Activated naive CD8-positive, alpha-beta T cell treated with anti-CD3 and anti-CD28 coated beads, Interleukin-2, amount 50 U/mL, for 16 hours (primary cell): ENCODE measurements around the gene CATSPER1.
A peak's percentile ranks its signal among the peaks of the same experiment; 100 is the strongest.

Experiments used
- DNase-seq: peaks from one replicate; pipeline ENCODE4 v3.0.0-alpha.2; 2020; ENCODE audit warnings: low read depth, low spot score

CATSPER1 gene

DNA sequence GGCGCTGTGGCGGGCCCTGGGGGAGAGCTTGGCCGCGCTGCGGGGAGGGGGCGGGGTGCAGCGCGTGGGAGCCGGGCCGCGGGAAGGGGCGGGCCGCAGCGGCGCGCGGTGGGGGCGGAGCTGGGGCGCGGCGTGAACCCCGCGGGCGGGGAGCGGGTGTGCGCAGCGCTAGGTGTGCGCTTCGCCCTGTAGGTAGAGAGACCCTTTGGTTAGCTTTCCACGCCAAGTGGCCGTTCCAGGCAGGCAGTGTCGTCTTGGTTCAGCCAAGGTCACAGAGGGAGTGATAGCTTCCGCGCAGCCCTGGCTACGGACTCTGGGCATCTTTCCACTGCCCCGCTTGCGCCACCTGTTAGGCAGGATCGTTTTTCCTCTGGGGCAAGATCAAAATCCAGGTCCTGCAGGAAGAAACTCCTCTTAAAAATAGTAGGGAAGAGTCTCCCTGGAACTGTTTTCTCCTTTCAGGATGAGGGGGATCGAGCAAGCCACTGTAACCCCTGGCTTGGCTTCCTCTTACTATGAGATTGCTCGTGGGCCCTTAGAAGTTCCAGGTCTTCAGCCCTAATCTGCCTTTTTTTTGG, 23.5 kb downstream of the CATSPER1 start:
- no peak for DNase-seq

DNA sequence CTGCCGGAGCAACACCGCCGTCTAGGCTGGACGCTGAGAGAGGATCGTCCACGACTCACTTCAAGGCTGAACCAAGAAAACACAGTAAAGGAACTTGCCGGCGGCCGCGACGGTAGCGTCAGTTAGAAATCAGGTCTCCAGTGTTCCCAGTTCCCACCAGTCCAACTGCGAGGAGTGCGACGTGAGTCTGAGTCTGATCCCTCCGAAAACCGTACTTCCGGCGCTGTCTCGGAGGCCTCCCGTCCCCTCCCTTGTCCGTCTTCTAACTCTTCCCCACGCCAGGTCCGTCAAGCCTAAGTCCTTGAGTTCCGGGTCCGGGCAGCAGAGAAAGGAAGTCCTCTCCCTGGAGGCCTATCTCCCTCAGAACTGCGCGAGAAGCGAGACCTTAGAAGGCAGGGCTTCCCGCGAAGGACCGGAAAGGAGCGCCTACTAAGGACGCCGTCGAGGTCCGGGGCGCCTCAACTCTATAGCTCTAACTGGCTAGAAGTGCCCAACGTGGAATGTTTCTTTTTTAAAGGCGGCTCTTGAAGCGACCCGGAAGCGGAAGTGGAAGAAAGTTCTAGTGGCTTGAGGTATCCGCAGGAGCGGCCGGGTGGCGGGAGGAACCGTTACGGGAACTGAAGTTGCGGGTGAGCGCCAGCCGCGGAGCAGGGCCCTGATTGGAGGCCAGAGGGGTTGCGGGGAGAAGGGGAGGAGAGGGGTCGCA, 24.2 kb downstream of the CATSPER1 start, which contains the start of the genes BANF1 and EIF1AD:
Gene BANF1 (plus strand): TSS at position 562 of the 706 bp plus-strand sequence. CDS start 748 bp downstream, outside the sequence.
Gene EIF1AD (minus strand): TSS at position 216 of the 706 bp plus-strand sequence. CDS start 1,768 bp downstream, outside the sequence.
- DNase-seq, result peak; percentile 85

DNA sequence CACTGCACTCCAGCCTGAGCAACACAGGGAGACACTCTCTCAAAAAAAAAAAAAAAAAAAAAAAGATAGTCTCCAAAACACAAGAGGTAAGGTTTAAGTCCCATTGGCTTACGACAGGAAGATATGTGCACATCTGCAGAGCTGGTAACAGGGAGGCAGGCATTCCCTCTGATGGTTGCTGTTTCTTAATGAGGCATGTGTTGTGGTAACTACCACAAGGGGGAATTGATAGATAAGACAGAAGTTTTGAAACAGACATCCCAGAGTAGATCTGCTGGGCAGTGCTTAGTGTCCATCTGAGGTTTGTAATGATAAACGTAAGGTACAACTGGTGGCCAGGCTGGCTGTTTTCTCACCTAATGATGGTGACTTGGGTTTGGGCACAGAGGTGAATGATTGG, 29.0 kb downstream of the CATSPER1 start:
- no peak for DNase-seq

DNA sequence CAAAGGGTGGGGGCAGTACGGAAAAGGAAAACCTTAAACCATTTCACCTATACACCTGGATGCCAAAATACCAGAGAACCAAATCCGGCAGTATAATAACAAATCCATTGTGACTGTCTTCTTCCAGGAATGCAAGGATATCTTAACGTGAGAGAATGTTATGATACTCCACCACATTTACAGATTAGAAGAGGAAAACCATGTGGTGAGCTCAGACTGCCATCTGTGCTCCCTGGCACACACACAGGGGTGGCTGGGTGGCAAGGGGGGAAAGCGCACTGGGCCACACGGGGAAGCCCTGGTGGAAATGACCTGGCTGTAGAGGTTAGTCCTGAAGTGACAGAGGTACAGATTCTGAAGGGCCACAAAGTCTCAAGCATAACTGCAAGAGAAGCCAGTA, 34.2 kb downstream of the CATSPER1 start:
- DNase-seq, result no peak

DNA sequence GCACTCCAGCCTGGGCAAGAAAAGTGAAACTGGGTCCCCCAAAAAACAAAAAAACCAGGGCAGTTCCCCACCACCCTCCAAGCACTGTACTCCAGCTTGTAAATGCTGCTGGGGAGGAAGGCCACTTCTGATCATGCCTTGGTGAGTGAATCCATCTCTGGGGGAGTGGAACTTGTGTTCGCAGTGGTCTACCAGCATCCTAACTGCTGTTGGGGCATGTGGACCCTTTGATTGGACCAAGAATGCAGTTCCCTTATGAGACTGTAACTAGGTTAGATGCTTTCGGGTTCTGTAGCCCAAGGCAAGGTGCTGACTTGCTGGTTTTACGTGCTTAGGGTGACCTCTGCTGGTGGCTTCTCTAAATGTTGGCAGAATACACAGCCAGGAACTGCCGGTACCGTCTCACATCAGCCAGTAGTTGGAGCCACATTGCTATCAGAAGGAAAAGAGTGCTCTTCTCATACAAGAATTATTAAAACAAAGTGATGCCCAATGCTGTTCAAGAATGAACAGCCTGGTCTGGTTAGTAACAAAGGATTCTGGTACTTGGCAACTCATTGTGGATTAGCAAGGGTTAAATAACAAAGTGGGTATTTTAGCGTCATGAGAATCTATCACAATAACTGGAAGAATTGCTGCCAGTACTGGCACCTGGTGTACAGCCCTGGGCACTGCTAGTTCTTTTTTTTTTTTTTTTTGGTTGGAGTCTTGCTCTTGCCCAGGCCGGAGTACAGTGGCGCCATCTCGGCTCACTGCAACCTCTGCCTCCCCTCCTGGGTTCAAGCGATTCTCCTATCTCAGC, 37.3 kb downstream of the CATSPER1 start:
- peak; percentile 87 for DNase-seq

DNA sequence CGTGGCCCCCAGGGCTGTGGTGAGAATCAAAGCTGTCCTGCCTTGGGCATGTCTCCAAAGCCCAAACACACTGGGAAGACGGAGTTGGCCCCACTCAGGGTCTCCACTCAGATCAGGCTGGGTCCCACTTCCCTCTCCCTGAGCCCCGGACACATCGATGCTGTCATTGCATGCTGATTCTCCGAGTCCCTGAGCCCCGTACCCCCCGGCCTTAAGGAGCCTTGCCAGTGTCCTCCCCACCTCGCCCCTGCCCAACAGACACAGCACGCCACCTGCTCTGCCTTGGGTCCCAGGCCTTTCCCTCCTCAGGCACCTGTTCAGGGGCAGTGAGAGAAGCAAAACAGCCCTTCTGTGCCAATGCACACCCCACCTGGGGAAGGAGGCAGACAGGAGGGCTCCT, 38.9 kb downstream of the CATSPER1 start:
- no peak for DNase-seq

DNA sequence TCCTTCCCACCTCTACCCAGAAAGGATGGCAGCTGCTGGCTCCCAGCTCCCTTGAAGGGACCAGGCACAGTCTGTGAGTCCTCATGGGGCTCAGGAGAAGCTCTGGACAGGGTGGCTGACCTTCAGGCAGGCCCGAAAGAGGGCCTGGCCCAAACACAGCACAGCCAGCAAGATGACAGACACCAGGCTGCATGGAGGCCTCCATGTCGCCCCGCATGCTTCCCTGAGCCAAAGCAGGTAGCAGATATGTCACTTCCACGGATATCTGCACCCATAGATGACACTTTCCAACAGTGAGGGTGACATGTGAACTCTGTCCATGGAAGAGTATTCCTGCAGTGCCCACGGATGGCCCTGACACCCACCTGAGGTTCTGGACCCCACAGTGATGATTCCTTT, 42.7 kb downstream of the CATSPER1 start:
- no peak for DNase-seq

DNA sequence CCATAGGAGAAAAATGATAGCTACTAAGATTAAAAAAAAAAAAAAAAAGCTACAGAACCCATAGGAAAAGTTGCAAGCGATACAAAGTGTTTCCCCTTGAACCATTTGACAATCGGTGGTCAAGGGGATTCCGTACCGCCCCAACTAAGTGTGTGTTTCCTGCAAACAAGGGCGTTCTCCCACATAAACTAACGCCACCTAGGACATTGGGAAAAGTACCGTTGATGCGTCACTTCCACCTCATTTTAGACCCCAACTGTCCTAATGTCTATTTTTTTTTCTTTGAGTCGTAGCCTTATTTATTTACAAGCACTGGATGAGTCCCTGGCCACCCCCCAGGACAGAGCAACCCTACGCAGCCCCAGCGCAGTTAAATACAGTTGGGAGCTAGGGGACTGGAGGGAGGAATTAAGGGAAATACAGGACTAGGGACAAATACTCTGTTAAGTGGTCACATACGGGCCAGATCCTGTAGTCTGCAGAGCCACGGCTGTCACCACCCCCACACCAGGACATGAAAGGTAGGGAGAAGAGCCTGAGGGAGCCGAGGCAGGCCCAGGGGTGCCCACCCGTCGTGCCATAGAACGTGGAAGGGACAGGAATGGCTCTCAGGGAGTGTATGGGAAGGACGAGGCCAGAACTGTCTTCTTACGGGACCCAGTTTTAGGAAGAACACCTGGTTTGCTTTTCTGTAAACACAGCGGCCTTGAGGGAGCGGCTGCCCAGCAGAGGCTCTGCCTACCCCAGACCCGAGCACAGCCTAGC, 43.3 kb downstream of the CATSPER1 start:
- no peak for DNase-seq

DNA sequence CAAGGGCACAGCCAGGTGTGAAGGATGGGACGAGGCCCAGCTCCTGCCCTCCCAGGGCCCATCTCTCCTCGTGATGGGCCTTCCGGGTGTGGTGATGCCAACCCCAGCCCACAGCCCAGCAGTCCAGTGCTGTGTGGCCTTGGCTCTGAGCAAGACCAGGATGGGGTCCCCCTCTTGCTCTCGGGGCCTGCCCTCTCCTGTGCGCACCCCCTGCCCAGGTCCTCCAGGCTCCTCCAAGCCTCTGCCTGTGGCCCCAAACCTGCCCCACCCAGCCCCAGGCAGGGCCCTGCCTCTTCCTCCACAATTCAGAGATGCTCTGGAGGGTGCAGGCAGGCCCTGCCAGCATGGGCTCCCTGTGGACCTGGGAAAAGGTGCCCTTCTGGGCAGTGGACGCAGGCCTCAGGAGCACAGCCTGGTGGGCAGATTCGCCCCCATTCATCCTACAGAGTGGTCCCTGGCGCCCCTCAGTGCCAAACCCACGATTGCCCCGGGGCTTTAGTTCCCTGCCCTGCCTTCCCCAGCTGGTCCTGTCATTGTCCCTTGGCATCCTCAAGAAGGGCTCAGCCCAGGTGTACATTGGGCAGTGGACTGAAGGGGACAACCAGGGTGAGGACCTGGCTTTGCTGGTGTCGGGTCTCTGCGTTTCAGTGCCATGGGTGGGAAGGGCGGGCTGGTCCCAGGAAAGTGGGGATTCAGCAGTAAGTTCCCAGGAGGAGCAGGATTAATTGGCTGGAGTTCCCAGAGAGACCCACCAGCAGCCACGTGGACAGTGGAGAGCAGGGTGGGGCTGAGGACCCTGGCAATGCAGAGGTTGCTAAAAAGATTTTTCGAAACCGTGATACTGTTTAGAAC, 44.1 kb downstream of the CATSPER1 start:
- DNase-seq, result no peak

DNA sequence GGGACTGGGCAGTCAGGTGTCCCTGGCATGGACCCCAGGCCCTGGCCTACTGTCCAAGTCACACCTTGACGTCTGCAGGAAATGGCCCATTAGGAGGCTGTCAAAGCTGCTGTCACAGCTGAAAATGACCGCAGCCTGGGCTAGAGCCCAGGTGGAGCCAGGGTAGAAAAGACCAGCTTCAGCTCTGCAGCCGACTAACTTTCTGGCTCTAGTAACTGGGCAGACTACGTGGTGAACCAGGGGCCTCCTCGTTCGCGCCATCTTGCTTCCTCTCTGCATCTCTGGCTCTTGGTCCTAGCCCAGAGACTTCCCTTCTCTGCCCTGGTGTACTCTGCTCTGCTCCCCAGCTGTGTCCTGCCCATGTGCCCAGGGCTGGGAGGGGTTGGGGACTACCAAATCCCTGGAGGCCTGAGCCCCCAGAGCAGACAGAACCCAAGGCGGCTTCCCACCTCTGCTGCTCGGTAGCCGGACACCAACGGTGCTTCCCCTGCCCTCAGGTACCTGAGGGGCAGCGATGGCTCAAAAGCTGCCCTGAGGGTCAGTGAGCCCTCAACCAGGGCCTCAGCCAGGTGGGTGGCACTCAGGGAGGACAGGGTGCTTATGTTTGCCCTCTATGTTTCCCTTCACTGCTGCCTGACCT, 45.1 kb downstream of the CATSPER1 start:
- no peak for DNase-seq

DNA sequence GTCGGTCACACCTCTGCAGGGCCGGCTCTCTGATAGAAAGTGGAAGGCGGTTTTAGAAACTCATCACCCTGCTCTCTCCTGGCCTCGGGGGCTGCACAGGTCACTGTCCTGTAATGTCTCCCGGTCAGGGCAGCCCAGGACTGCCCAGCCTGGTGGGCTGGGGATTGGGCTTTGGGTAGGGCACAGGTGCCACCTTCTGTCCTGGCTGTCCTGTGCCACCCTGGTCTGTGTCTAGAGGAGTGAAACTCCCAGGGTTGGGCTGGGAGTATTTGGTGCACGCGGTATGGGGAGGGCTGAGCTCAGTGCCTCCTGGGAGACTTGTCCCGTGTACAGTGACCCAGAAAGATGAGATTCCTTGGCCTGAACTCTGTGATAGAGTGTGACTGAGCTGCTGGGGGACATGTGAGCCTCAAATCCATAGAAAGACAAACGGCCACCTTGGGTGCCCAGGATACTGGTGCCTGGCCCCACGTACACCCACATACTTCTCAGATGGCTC, 47.0 kb downstream of the CATSPER1 start:
- DNase-seq, result no peak

DNA sequence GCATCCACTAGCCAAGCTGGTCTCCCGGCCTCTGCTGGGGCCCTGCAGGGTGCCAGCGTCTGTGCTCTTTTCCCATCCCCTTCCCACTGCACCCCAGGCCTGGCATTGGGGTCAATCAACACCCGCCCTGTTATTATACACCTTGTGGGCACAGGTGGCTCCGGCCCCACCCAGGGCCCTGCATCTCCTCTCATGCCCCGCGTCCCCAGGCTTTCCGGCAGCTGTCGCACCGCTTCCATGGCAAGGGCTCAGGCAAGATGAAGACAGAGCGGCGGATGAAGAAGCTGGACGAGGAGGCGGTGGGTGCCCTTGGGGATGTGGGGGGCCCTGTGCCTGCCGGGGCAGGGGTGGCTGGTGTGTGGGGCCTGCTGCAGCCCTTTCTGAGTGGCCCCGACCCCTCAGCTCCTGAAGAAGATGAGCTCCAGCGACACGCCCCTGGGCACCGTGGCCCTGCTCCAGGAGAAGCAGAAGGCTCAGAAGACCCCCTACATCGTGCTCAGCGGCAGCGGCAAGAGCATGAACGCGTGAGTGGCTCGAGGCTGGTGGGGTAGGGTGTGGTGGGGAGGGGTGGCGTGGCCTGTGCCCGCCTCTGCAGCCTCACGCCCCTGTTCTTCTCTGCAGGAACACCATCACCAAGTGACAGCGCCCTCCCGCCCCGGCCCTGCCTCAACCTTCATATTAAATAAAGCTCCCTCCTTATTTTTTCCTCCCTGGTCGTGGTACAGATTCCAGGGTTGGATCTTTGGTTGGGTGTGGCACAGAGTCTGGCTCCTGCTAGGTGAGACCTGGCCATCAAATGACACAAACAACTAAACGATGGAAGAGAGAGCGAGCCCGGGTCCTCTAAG, 47.7 kb downstream of the CATSPER1 start:
- no peak for DNase-seq

DNA sequence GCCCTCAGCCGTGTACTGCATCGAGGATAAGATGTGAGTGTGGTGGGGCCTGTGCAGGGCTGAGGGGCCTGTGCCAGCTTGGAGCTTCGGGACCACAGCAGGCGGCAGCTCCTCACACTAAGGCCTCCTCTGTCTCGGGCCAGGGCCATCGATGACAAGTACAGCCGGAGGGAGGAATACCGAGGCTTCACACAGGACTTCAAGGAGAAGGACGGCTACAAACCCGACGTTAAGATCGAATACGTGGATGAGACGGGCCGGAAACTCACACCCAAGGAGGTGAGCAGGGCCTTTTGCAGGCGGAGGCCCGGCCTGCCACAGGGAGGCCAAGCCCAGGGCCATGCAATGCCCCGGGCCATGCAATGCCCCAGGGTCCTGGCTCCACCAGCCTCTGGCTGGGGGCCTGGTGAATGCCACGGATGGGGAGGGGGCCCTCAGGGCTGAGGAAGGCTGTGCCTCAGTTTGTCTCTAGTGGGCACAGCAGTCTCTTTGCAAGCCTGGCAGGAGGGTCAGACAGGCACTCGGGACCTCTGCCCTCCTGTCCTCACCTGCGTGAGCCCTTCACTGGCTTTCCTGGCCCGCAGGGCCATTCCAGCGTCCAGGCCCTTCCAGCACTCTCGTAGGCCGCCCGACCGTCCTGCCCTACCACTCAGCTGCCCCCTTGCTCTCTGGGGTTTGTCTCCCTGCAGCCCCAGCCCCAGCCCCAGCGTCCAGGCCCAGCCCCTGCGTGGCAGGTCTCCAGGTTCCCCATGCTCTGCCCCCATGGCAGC, 48.5 kb downstream of the CATSPER1 start:
- no peak for DNase-seq

DNA sequence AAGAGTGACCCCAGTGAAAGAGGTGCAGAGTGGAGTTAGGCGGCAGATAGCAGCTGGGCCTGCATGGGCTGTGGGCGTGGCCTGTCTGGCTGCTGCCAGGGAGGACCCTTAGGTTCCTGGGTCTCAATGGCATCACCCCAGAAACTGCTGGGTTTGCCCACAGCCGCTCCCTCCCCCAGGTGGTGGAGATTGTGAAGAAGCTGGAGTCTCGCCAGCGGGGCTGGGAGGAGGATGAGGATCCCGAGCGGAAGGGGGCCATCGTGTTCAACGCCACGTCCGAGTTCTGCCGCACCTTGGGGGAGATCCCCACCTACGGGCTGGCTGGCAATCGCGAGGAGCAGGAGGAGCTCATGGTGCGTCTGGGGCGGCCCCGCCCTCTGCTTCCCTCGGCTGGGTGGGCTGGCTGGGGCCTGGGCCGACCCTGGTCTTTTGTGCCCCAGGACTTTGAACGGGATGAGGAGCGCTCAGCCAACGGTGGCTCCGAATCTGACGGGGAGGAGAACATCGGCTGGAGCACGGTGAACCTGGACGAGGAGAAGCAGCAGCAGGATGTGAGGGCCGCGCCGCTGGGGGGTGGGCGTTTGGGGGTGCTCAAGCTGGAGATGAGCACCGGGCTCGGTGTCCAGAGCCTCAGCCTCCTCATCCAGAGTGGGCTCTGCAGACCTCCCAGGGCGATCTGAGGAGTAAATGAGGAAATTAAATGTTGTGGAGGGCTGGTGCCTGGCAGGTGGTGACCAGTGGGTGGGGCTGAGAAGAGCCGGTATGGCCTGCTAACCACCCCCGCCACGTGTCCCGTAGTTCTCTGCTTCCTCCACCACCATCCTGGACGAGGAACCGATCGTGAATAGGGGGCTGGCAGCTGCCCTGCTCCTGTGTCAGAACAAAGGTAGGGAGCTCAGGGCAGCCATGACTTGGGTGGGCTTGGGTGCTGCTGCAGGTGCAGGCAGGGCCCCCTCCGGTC, 49.8 kb downstream of the CATSPER1 start:
- no peak for DNase-seq

DNA sequence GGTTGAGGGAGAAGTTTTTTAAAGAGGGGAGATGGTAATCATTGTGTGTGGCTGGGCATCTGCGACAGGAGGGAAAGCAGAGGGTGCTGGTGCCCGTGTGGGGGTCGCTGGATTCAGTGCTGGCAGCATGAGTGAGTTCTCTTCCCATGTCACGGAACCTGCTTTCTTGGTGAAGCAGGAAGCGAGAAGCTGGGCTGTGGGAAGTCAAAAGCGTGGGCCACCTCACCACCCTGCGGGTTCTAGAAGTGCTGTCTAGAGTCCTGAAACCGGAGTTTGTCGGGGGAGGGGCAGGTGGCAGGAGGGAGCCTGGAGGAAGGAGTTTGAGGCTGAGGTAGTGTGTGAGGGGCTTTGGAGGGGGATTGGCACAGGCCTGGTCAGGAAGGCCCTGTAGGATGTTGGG, 50.5 kb downstream of the CATSPER1 start:
- DNase-seq, result no peak

DNA sequence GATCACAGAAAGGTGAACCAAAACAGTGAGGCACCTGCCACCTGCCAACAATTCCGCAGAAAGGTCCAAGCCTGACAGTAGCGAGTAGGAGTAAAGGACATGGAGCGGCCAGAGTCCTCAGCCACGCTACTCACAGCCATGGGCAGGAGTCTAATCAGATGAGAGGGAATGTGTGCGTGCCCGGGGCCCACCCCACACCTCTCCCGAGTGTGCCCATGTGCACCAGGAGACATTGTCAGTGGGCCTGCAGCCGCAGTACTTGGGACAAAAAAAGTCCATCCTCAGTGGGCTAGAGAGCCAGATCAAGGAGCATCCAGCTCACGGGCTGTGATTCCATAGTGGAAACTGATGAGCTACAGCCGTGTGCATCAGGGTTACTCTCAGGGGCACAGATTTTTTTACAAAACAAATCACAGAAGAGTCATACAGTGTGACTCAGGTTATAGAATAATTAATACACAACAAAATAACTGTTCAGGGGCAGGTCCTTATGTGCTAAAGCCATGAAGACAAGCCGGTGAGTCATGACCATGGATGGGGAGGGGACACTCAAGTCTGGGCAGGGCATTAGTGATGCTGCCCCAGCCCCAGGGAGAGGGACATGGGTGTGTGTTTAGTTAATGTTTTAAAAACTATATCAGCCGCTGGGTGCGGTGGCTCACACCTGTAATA, 52.7 kb downstream of the CATSPER1 start:
- DNase-seq, result no peak

DNA sequence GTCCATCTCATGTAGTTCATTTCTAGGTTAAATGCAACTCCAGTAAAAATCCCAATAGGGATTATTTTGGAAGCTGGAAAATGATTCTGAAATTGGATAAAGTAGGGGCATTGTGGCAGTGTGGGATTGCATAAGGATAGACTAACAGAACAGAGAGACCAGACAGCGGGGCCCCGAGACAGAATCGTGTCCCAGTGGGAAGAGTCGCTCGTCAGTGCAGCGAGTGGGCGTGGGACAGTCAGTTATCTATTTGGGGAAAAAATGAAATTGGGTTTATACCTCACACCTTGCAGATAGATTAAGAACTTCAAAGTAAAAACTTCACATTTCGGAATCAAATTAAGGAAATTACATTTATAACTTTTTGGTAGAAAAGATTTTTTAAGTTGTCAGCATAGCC, 54.2 kb downstream of the CATSPER1 start:
- no peak for DNase-seq
